Activated CD4-positive, alpha-beta T cell treated with anti-CD3 and anti-CD28 coated beads for 4 hours (primary cell): ENCODE data around the gene PDE6A.

ENCODE experiments used
- DNase-seq, 2 donors: peaks; one replicate each; pipeline ENCODE4 v3.0.0-alpha.2; 2020

The PDE6A gene

DNA sequence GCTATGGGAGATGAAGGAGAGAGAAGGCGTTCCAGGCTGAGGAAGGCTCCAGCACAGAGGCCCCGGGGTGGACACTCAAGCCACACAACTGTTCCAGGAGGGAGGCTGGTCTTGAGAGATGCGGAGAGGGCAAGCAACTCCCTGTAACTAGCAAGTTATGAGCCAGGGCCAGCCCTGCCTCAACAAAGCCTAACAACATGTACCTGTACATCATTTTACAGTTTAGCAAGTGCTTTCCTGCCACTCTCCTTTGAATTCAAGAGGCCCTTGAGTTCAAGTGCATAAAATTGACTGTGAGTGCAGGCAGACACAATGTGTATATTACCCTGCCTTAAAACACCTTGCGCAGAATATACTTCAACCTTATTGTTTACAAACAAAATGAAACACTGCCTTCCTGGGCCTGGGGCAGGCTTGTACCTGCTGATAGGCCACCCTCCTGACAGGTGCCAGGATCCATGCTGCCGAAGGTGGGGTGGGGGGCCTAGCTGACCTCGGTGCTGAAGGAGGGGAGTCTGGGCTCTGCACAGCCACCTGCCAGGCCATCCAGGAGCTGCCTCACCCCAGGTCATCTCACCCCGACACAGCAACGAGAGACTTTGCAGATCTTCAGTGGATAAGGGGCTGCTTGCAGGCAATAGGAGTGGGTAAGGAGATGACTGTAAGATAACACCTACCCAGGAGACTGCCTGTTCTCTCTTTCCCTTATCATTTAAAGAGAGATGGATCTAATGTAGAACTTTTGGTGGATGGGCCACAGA lies 134.5 kb downstream of the PDE6A start:
- DNase-seq: no peak

DNA sequence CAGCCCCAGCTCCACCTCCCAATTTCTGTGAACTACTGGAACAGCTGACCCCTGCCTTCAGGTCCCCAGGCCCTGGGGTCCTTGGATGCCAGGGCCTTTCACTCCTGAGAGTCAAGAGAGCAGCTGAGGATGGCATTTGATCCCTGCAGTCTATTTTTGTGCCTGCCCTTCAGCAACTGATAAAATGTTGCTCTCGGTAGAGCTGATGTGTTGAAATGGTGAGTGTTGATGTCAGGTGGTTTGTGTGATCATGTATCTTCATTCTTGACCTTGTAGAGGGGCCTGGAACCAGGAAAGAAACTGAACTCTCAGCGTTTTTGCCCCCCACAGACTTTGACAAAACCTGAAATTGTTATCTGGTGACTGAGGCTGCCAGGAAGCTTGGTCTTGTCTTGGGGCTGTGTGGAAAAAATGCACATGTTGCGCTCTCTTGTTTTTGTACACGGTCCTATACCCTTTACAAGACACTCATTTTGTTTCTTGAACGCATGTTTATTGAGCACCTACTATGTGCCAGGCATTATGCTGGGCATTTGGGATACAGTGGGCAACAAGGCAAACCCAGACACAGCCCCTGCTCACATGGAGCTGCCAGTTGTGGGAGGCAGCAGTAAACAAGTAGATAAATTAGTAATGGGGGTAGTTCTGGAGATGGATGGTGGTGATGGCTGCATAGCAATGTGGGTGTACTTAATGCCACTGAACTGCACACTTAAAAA lies 136.2 kb downstream of the PDE6A start:
- DNase-seq: no peak
